Forelimb muscle (tissue), 1 donor: ENCODE data around the gene PRC1. TPM values are rescaled to one million over a fixed set of nuclear protein-coding genes. Genes with fewer than 3 reads are reported as not detected.
"Not testable (repeated sequence)": the region's sequence is repeated elsewhere in the genome, so short reads cannot be mapped to it uniquely, and the experiment has no call there.

Experiments used
- DNase-seq: peaks from one replicate; pipeline ENCODE4 v3.0.0-alpha.2; 2013; ENCODE audit warnings: low read depth
- polyA plus RNA-seq: library from polyadenylated mRNA; unstranded; fragments of 120-200 nt; gene quantifications from one replicate; pipeline ENCODE4 v1.2.1, GENCODE V29; 2013; ENCODE audit not compliant: insufficient read length

The PRC1 gene
- polyA plus RNA-seq, 1 donor: 32.5 TPM

GRCh38 chr15:90934949-90935751, 59.2 kb downstream of the PRC1 start, which contains the start of gene UNC45A:
TSS of gene UNC45A (plus strand) at chr15:90935285. CDS start at chr15:90935325, 40 bp downstream.
- no peak for DNase-seq

DNA sequence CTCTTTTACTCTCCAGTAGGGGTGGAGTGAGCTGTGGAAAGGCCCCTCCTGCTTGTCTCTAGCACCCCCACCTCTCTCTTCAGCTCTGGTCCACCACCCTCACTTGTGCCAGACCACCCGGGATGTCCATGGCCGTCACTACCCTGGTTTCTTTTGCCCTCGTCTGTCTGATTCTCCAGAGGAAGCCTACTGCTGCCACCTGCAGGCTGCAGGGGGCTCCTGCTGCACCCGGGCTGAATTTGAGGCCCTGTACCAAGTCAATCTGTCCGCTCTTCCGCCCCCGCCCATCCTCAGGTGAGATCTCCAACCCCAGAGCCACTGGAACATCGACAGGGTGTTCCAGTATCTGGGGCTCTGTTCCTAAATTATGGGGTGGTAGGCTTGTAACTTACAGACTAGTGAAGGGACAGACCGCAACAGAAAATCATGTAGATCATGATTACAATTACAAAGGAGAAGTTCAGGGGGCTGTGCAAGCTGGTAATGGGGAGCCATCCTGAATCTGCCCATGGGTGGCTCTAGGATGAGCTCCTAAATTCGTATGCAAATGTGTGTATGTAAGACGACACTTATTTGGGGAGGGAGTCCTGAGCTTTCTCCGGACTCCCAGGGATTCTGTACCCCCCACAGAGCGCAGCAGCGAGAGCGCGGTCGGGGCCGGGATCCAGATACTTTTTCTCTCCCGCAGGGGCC, 59.9 kb downstream of the PRC1 start:
- DNase-seq: no peak

DNA sequence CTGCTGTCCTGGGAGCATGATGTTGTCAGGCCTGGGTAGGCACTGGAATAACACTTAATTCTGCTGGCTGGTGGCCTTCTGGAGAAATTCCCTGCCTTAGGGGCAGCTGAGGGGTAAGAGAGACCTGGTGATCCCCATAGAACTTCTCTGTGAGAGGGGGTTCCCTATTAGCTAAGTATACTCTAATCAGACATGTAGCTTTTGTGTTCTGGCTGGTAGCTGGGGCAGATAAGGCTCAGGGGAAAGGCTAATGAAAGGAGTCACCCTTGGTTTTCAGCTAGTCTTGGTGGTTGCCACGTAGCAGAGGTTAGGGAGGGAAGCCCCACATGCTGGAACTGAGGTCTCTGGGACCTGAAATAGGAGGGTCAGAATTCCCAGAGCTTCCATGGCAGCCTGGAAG, 61.0 kb downstream of the PRC1 start:
- no peak for DNase-seq

DNA sequence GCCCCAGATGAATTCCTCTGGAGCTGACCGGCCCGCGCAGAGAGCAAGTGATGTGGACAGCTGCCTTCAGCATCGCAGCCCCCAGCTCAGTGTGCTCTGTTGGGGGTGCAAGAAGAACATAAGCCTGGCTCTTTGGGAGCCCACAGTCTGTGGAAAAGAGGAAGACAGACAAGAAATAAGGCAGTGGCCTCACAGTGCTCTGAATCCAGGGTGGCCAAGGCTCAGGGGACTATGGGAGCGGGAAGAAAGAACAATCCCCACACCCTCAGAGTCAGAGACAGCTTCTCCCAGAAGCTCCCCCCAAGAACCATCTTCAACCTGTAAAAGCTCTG, 61.7 kb downstream of the PRC1 start:
- no peak for DNase-seq

- DNase-seq: peak; percentile 55
Measured at GRCh38 chr15:90931828-90932659, 62.3 kb downstream of the PRC1 start, which contains the start of gene HDDC3. TSS of gene HDDC3 (minus strand) at chr15:90932549. CDS start at chr15:90932540, 9 bp downstream.

- DNase-seq: no peak
Measured at GRCh38 chr15:90931575-90931827, 62.8 kb downstream of the PRC1 start.

GRCh38 chr15:90930861-90931574, 63.3 kb downstream of the PRC1 start:
- no peak for DNase-seq

- DNase-seq: no peak
Measured at GRCh38 chr15:90929246-90930019, 64.9 kb downstream of the PRC1 start.

DNA sequence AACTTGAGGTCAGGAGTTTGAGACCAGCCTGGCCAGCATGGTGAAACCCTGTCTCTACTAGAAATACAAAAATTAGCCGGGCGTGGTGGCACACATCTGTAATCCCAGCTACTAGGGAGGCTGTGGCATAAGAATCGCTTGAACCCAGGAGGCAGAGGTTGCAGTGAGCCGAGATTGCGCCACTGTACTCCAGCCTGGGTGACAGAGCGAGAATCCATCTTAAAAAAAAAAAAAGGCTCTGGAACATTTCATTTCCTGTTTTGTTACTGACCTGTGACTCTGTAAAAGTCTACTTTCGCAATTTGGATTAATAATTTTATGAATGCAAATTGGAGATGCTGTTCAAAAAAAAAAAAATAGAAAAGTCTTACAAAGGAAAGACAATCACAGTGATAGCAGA, 66.2 kb downstream of the PRC1 start:
- not testable (repeated sequence) for DNase-seq

DNA sequence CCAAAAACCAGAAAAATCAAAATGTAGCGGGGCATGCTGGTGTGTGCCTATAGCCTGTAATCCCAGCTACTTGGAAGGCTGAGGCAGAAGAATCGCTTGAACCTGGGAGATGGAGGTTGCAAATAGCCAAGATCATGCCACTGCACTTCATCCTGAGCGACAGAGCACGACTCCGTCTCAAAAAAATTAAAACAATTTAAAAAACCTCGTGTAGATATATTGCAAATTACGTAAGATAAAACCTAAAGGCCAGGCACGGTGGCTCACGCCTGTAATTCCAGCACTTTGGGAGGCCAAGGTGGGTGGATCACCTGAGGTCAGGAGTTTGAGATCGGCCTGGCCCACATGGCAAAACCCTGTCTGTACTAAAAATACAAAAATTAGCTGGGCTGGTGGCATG, 67.6 kb downstream of the PRC1 start:
- not testable (repeated sequence) for DNase-seq

DNA sequence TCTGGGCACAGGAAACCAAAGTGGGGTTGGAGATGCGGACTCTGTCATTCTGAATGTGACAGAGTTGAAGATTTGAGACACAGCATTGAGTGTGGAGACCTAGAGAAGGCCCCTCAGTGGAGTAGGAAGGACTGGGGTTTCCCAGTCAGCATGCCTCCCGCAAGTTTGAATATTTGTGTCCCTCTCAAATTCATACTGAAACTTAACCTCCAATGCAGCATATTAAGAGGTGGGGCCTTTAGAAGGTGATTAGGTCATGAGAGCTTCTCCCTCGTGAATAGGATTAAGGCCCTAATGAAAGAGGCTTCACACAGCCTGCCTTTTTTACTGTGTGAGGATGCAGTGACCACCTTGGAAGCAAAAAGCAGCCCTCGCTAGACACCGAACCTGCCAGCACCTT, 70.0 kb downstream of the PRC1 start:
- no peak for DNase-seq

GRCh38 chr15:90922712-90923322, 71.5 kb downstream of the PRC1 start:
- DNase-seq: not testable (repeated sequence)

GRCh38 chr15:90921887-90922286, 72.4 kb downstream of the PRC1 start:
- DNase-seq: no peak

DNA sequence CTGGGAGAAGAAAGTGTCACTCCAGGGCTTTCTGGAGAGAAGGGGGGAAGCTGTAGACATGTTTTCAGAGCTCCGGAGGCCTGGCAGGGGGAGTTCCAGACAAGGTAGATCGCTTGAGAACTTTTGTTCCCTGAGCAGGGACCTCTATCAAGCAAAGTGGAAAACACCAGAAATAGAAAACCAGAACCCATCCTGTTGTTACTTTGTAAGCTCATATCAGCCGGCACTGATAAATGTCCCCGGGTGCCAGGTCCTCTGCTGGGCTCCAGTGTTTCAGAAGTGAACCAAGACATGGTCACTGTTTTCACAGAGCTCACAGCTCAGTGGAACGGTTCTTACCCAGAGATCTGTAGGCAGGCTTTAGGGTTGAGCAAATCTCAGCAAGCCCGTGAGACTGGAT, 75.5 kb downstream of the PRC1 start:
- DNase-seq: no peak

DNA sequence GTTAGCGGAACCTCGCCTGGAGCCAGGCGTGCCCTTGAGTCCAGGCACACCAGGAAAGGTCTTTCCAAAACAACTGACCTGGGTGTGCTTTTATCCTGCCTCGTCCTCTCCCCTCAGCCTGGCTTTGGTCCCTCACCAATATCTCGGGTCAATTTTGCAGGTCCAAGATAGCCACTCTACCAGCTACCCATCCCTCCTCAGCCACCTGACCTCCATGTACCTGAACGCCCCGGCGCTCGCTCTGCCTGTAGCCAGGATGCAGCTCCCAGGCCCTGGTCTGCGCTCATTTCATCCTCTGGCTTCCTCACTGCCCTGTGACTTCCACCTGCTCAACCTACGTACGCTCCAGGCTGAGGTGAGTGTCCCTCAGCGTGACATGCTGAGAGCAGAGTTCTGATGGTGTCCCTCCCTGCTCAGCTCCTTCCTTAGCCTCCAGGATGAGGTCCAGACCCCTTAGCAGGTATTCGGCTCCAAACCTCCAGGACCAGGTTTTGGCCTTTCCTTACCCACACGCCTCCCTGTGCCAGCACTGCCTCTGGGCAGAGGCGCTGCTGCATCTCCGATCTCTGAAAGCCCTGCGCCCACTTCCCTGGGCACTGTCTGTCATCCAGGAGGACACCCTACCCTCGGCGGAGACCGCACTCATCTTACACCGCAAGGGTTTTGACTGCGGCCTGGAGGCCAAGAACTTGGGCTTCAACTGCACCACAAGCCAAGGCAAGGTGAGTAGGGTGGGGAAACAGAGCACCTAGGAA, 76.1 kb downstream of the PRC1 start:
- DNase-seq: no peak

- no peak for DNase-seq
Measured at GRCh38 chr15:90917569-90917968, 76.8 kb downstream of the PRC1 start.

DNA sequence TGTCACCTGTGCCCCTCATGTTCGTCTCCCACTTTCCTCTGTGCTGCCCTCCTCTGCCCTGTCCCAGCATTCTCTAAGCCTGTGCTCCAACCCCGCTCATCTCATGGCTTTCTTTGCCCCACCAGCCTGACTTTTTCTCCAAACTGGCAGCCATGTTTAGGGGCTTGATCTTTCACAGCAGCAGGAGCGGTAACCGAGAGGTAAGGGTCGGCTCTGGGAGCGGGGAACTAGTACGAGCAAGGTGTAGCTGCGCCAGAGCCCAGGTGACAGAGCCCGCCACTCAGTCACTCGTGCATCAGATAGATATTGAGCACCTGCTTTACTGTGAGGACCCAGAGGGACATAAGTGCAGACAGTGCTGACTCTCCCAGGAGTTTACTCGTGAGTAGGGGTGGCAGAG, 77.9 kb downstream of the PRC1 start:
- DNase-seq: no peak
